H1 (cell line): ENCODE results near the gene SH3PXD2A. TPM values are rescaled to one million over a fixed set of nuclear protein-coding genes. Genes with fewer than 3 reads are reported as not detected.

ENCODE experiments used
- CTCF ChIA-PET: fragments of 300-600 bp; sonication (Branson Sonifier 250); formaldehyde crosslinking; loops from one replicate; lab custom pipeline; 2021; ENCODE audit not compliant: partially characterized antibody; lab: Charles Lee
- POLR2A ChIA-PET: fragments of 300-600 bp; sonication (Branson Sonifier 250); formaldehyde crosslinking; loops from one replicate; lab custom pipeline; 2021; ENCODE audit warnings: inconsistent platforms; ENCODE audit not compliant: partially characterized antibody; lab: Charles Lee
- DNase-seq, 2 experiments: peaks; one replicate each; pipeline versions ENCODE4 v3.0.0 to v3.0.0-alpha.2; 2010 to 2022; ENCODE audit warnings: low spot score in 2 of 2, low read depth in 1 of 2, mixed read lengths in 1 of 2
- FAIRE-seq: peaks from 2 replicates; lab custom pipeline; 2011; peaks lifted over from hg19 to GRCh38; lab: Jason Lieb, UNC
- H2AFZ ChIP-seq: 2 replicates; pipeline ENCODE4 v1.8.1; 2012; ENCODE audit warnings: low read length, inconsistent platforms
- H2AK5ac ChIP-seq: 2 replicates; pipeline ENCODE4 v1.6.1; 2013; ENCODE audit warnings: low read depth, low read length
- H2BK120ac ChIP-seq: replicated peaks from 2 replicates; pipeline ENCODE3; 2013; ENCODE audit warnings: low read depth, low read length, inconsistent platforms
- H2BK12ac ChIP-seq: 2 replicates; pipeline ENCODE4 v1.6.1; 2013; ENCODE audit warnings: low read depth, low read length
- H2BK15ac ChIP-seq: 2 replicates; pipeline ENCODE4 v1.6.1; 2013; ENCODE audit warnings: low read length
- H2BK20ac ChIP-seq: 2 replicates; pipeline ENCODE4 v1.6.1; 2013; ENCODE audit warnings: low read length
- H2BK5ac ChIP-seq: 2 replicates; pipeline ENCODE4 v1.6.1; 2013; ENCODE audit warnings: low read depth, low read length
- H3K14ac ChIP-seq: 2 replicates; pipeline ENCODE4 v1.6.1; 2013; ENCODE audit warnings: inconsistent platforms; ENCODE audit not compliant: insufficient read length
- H3K18ac ChIP-seq: 2 replicates; pipeline ENCODE4 v1.6.1; 2013; ENCODE audit warnings: low read length; ENCODE audit errors: extremely low read depth
- H3K23ac ChIP-seq: 2 replicates; pipeline ENCODE4 v1.6.1; 2013; ENCODE audit warnings: inconsistent platforms; ENCODE audit not compliant: insufficient read length
- H3K23me2 ChIP-seq: 2 replicates; pipeline ENCODE4 v1.6.1; 2013; ENCODE audit warnings: low read depth, low read length
- H3K27ac ChIP-seq: 2 replicates; pipeline ENCODE4 v1.6.1; 2011; ENCODE audit warnings: low read depth, low read length, inconsistent platforms
- H3K27me3 ChIP-seq, 4 experiments: replicated peaks in 1 of 4; 1 replicate in 1 of 4; 2 replicates in 3 of 4; pipeline versions ENCODE4 v1.6.1 to v1.8.1; 2011 to 2013; ENCODE audit warnings: low read length in 3 of 4, mild to moderate bottlenecking in 3 of 4, inconsistent platforms in 2 of 4, mixed read lengths in 2 of 4, moderate library complexity in 1 of 4; ENCODE audit not compliant: control insufficient read depth in 3 of 4, insufficient read depth in 3 of 4; ENCODE audit errors: extremely low read depth in 1 of 4
- H3K36me3 ChIP-seq, 4 experiments: 2 replicates each; pipeline versions ENCODE4 v1.6.1 to v1.8.1; 2011 to 2013; ENCODE audit warnings: mild to moderate bottlenecking in 4 of 4, low read length in 3 of 4, moderate library complexity in 2 of 4, control low read depth in 1 of 4, inconsistent platforms in 1 of 4; ENCODE audit not compliant: insufficient read depth in 4 of 4, control insufficient read depth in 2 of 4
- H3K4ac ChIP-seq: replicated peaks from 2 replicates; pipeline ENCODE3; 2013; ENCODE audit warnings: low read length, low read depth, mixed read lengths, inconsistent platforms; ENCODE audit not compliant: insufficient read length
- H3K4me1 ChIP-seq, 4 experiments: replicated peaks in 1 of 4; 1 replicate in 1 of 4; 2 replicates in 3 of 4; pipeline versions ENCODE4 v1.6.1 to v1.8.1; 2011 to 2013; ENCODE audit warnings: low read length in 3 of 4, inconsistent platforms in 2 of 4, mixed read lengths in 1 of 4; ENCODE audit not compliant: insufficient read depth in 4 of 4, control insufficient read depth in 3 of 4
- H3K4me2 ChIP-seq, 2 experiments: 2 replicates each; pipeline versions ENCODE4 v1.6.1 to v1.8.1; 2011 to 2013; ENCODE audit warnings: low read depth in 2 of 2, low read length in 2 of 2, control low read depth in 1 of 2, inconsistent platforms in 1 of 2, mild to moderate bottlenecking in 1 of 2; ENCODE audit not compliant: insufficient read depth in 1 of 2
- H3K4me3 ChIP-seq, 4 experiments: fragments of 200-600, 300-600 bp in 1 of 4; sonication (generic), shearing (Covaris generic), sonication (Bioruptor Twin) in 1 of 4; 2 replicates each; pipeline versions ENCODE4 v1.5.1 to v1.8.1; 2011 to 2016; ENCODE audit warnings: low read length in 4 of 4, low read depth in 3 of 4, control low read depth in 2 of 4, inconsistent platforms in 2 of 4, mild to moderate bottlenecking in 2 of 4, mixed read lengths in 1 of 4, moderate library complexity in 1 of 4; ENCODE audit not compliant: insufficient read depth in 2 of 4; ENCODE audit errors: extremely low read depth in 1 of 4
- H3K56ac ChIP-seq: replicated peaks from 2 replicates; pipeline ENCODE3; 2013; ENCODE audit warnings: low read depth, mild to moderate bottlenecking, mixed read lengths, low read length, inconsistent platforms; ENCODE audit not compliant: insufficient read length
- H3K79me1 ChIP-seq: 2 replicates; pipeline ENCODE4 v1.6.1; 2013; ENCODE audit warnings: low read depth, low read length, control low read depth
- H3K79me2 ChIP-seq, 2 experiments: 2 replicates each; pipeline versions ENCODE4 v1.6.1 to v1.8.1; 2012 to 2013; ENCODE audit warnings: low read length in 2 of 2, mild to moderate bottlenecking in 2 of 2, inconsistent platforms in 1 of 2; ENCODE audit not compliant: insufficient read depth in 2 of 2, control insufficient read depth in 1 of 2
- H3K9ac ChIP-seq, 4 experiments: replicated peaks in 1 of 4; 1 replicate in 1 of 4; 2 replicates in 3 of 4; pipeline versions ENCODE4 v1.6.1 to v1.8.1; 2011 to 2013; ENCODE audit warnings: low read depth in 3 of 4, low read length in 3 of 4, control low read depth in 2 of 4, mild to moderate bottlenecking in 2 of 4, moderate library complexity in 2 of 4, inconsistent platforms in 1 of 4; ENCODE audit errors: extremely low read depth in 1 of 4
- H3K9me3 ChIP-seq, 2 experiments: 2 replicates each; pipeline versions ENCODE4 v1.6.1 to v1.8.1; 2012 to 2013; ENCODE audit warnings: mild to moderate bottlenecking in 2 of 2, moderate library complexity in 2 of 2, control low read depth in 1 of 2, inconsistent platforms in 1 of 2, low read depth in 1 of 2, low read length in 1 of 2, mixed read lengths in 1 of 2; ENCODE audit not compliant: insufficient read depth in 2 of 2
- H4K20me1 ChIP-seq, 2 experiments: replicated peaks in 1 of 2; 2 replicates each; pipeline versions ENCODE3 to v1.8.1; 2011 to 2013; ENCODE audit warnings: inconsistent platforms in 2 of 2, low read length in 2 of 2, mild to moderate bottlenecking in 1 of 2; ENCODE audit not compliant: insufficient read depth in 2 of 2, control insufficient read depth in 1 of 2
- H4K5ac ChIP-seq: 2 replicates; pipeline ENCODE4 v1.6.1; 2013; ENCODE audit warnings: low read length, low read depth, mixed read lengths, inconsistent platforms; ENCODE audit not compliant: insufficient read length
- H4K8ac ChIP-seq: 2 replicates; pipeline ENCODE4 v1.8.0; 2013; ENCODE audit warnings: mild to moderate bottlenecking, moderate library complexity, low read length, inconsistent platforms; ENCODE audit not compliant: insufficient read depth; ENCODE audit errors: extremely low read depth
- H4K91ac ChIP-seq: replicated peaks from 2 replicates; pipeline ENCODE3; 2013; ENCODE audit warnings: low read length, mixed read lengths, inconsistent platforms; ENCODE audit not compliant: insufficient read length
- ASH2L ChIP-seq: fragments of 200-600, 300-600 bp; sonication (generic); IDR thresholded peaks from one replicate; pipeline ENCODE4 v1.7.1; 2017; ENCODE audit warnings: low read length
- CHD1 ChIP-seq: IDR thresholded peaks from 2 replicates; pipeline ENCODE4 v1.6.1; 2012; ENCODE audit warnings: low read depth, low read length, improper control_type of control experiment
- EP300 ChIP-seq, 2 experiments: IDR thresholded peaks; 1 replicate in 1 of 2; 2 replicates in 1 of 2; pipeline ENCODE4 v1.6.1; 2011 to 2012; ENCODE audit warnings: low read depth in 2 of 2, low read length in 2 of 2, mild to moderate bottlenecking in 2 of 2, borderline replicate concordance in 1 of 2, inconsistent platforms in 1 of 2, moderate library complexity in 1 of 2
- KDM1A ChIP-seq: fragments of 200-600, 300-600 bp; sonication (generic); IDR thresholded peaks from 2 replicates; pipeline ENCODE4 v1.7.1; 2016; ENCODE audit warnings: mild to moderate bottlenecking, low read length, borderline replicate concordance
- PHF8 ChIP-seq: fragments of 200-600 bp; sonication (generic); conservative IDR thresholded peaks from 2 replicates; pipeline ENCODE4 v1.7.1; 2012; ENCODE audit warnings: low read depth, mild to moderate bottlenecking, inconsistent platforms, low read length, moderate library complexity
- RNF2 ChIP-seq: fragments of 200-900, 300-1000 bp; sonication (generic); IDR thresholded peaks from 2 replicates; pipeline ENCODE4 v1.7.1; 2016; ENCODE audit warnings: borderline replicate concordance, low read depth, mild to moderate bottlenecking, antibody characterized with exemption, low read length; ENCODE audit not compliant: poor library complexity, severe bottlenecking; ENCODE audit errors: missing control alignments
- SP1 ChIP-seq: IDR thresholded peaks from 2 replicates; pipeline ENCODE4 v1.6.1; 2011; ENCODE audit warnings: low read depth, low read length
- WGBS, 2 experiments: shearing (Covaris generic) in 1 of 2; methylation state at CpG; one replicate each; pipeline versions ENCODE4 v1.1.6 to v1.1.7; 2013 to 2015; ENCODE audit warnings: low lambda C conversion rate in 2 of 2, mixed read lengths in 2 of 2, inconsistent platforms in 1 of 2, low coverage in 1 of 2, missing lambda C conversion rate in 1 of 2; ENCODE audit not compliant: insufficient replicate concordance in 2 of 2, insufficient coverage in 1 of 2, insufficient read length in 1 of 2; ENCODE audit errors: extremely low coverage in 1 of 2, missing lambda C conversion rate in 1 of 2; 5-methylcytosine and 5-hydroxymethylcytosine counted together
- polyA plus RNA-seq, 7 experiments: library from polyadenylated mRNA; depleted of rRNA in 3 of 7; stranded (reverse) in 5 of 7; unstranded in 2 of 7; fragments of >200 nt in 5 of 7; fragments of 200-250 nt in 2 of 7; gene quantifications; 1 replicate in 5 of 7; 2 replicates in 1 of 7; 4 replicates in 1 of 7; pipeline versions ENCODE4 v1.2.1 to v1.2.3, GENCODE V29; 2011 to 2013; ENCODE audit warnings: missing spikeins in 2 of 7, mixed read lengths in 2 of 7
- total RNA-seq: library from RNA; stranded (reverse); fragmentation: NEBNext Ultra II Directional; extraction: Animal tissue kit (Norgen Biotek cat#: 25700); gene quantifications from 2 replicates; pipeline ENCODE4 v1.2.1, GENCODE V29; 2021

Gene SH3PXD2A
- total and polyA plus RNA-seq, 2 of the 8 experiments (the other 6 are each of a cell fraction or from before 2014, with no cell fraction given), result 5.4 to 16.3 TPM

GRCh38 chr10:103574097-103575061 is 281.0 kb downstream of the SH3PXD2A start:
- Histone ChIP-seq H2BK20ac (no peak overlapping the region), H3K56ac (no peak overlapping the region), H2BK120ac (no peak overlapping the region), H3K27ac (no peak overlapping the region), H3K79me2 (no peaks in the 10 kb centered on the region), H3K14ac (no peak overlapping the region), H3K36me3 (no peaks in the 10 kb centered on the region), H2BK12ac (no peak overlapping the region), H3K4ac (no peak overlapping the region), H3K9ac (no peak overlapping the region), H4K20me1 (no peaks in the 10 kb centered on the region), H2BK15ac (no peak overlapping the region), H3K4me2 (no peak overlapping the region), H3K23me2 (no peaks in the 10 kb centered on the region), H2AFZ (no peak overlapping the region), H3K27me3 (no peaks in the 10 kb centered on the region), H2BK5ac (no peak overlapping the region), H2AK5ac (no peak overlapping the region), H3K4me1 (no peaks in the 10 kb centered on the region), H3K9me3 (no peaks in the 10 kb centered on the region), H4K91ac (no peak overlapping the region), H4K8ac (no peak overlapping the region), H3K23ac (no peak overlapping the region), H3K4me3 (no peak overlapping the region), H4K5ac (no peak overlapping the region), H3K18ac (no peak overlapping the region), H3K79me1 (no peaks in the 10 kb centered on the region)
- FAIRE-seq (no peak), DNase-seq (no peak)
- ChIA-PET POLR2A (no interaction called here), CTCF (interaction anchor here (1.0 to 12.0 kb wide), 4 partner anchors 8 to 112 kb away, joined by 3 to 134 read pairs (median 62); no protein-coding TSS in a partner anchor)
- TF ChIP-seq SP1, result no peak
- no peak for TF ChIP-seq ASH2L
- TF ChIP-seq KDM1A, result no peak
- no peak for TF ChIP-seq EP300 (IDR thresholded peaks at IDR 0.05; ENCODE audit: borderline replicate concordance in 1 of 2, low read depth in 2 of 2, low read length in 2 of 2)
- no peak for TF ChIP-seq CHD1
- no peak for TF ChIP-seq PHF8
- TF ChIP-seq RNF2, result no peak
- 88% methylated on average over 14 of the region's 16 CpGs; no CpG with 5 or more reads in 1 of the 2 experiments for WGBS, 2 experiments
